Endothelial cell (in vitro differentiated cells): ENCODE data around the gene DNAI2. TPM values are rescaled to one million over a fixed set of nuclear protein-coding genes. Genes with fewer than 3 reads are reported as not detected.

Source experiments
- DNase-seq: peaks from one replicate; pipeline ENCODE4 v3.0.0; 2021; ENCODE audit warnings: low spot score
- H3K27ac Mint-ChIP-seq: one replicate; pipeline ENCODE4 v1.8.0; 2021; ENCODE audit warnings: mixed read lengths, inconsistent platforms; ENCODE audit not compliant: unreplicated experiment
- H3K27me3 Mint-ChIP-seq: one replicate; pipeline ENCODE4 v1.8.0; 2021; ENCODE audit warnings: mild to moderate bottlenecking, moderate library complexity, mixed read lengths, inconsistent platforms; ENCODE audit not compliant: unreplicated experiment
- H3K36me3 Mint-ChIP-seq: one replicate; pipeline ENCODE4 v1.8.0; 2021; ENCODE audit warnings: mild to moderate bottlenecking, low read depth, mixed read lengths, inconsistent platforms; ENCODE audit not compliant: unreplicated experiment
- H3K4me1 Mint-ChIP-seq: one replicate; pipeline ENCODE4 v1.8.0; 2021; ENCODE audit warnings: mild to moderate bottlenecking, mixed read lengths, inconsistent platforms; ENCODE audit not compliant: unreplicated experiment
- H3K4me3 Mint-ChIP-seq: one replicate; pipeline ENCODE4 v1.8.0; 2021; ENCODE audit warnings: mild to moderate bottlenecking, mixed read lengths, inconsistent platforms; ENCODE audit not compliant: unreplicated experiment
- H3K9me3 Mint-ChIP-seq: one replicate; pipeline ENCODE4 v1.8.0; 2021; ENCODE audit warnings: mixed read lengths, inconsistent platforms; ENCODE audit not compliant: unreplicated experiment
- total RNA-seq: library from RNA; stranded (reverse); fragmentation: NEBNext Ultra II Directional; extraction: Animal tissue kit (Norgen Biotek cat#: 25700); gene quantifications from one replicate; pipeline ENCODE4 v1.2.1, GENCODE V29; 2021; ENCODE audit not compliant: unreplicated experiment
- TF ChIP-seq, protein P1 (sequence below): fragments of 200-600 bp; sonication (generic); IDR thresholded peaks from one replicate; pipeline ENCODE4 v1.5.0; 2021; ENCODE audit warnings: antibody characterized with exemption; ENCODE audit not compliant: unreplicated experiment

DNAI2 gene
- total RNA-seq, 1 donor from 2014 or later = not detected

GRCh38 chr17:74228306-74228978 is 45.6 kb upstream of the DNAI2 start:
- Mint-ChIP-seq H3K36me3 (no peaks in the 10 kb centered on the region), H3K27ac (no peak overlapping the region), H3K4me1 (peaks cover 17% of the 10 kb centered on the region), H3K27me3 (peaks cover 5% of the 10 kb centered on the region), H3K9me3 (no peaks in the 10 kb centered on the region), H3K4me3 (no peak overlapping the region)
- DNase-seq = no peak
- TF ChIP-seq, protein P1, sequence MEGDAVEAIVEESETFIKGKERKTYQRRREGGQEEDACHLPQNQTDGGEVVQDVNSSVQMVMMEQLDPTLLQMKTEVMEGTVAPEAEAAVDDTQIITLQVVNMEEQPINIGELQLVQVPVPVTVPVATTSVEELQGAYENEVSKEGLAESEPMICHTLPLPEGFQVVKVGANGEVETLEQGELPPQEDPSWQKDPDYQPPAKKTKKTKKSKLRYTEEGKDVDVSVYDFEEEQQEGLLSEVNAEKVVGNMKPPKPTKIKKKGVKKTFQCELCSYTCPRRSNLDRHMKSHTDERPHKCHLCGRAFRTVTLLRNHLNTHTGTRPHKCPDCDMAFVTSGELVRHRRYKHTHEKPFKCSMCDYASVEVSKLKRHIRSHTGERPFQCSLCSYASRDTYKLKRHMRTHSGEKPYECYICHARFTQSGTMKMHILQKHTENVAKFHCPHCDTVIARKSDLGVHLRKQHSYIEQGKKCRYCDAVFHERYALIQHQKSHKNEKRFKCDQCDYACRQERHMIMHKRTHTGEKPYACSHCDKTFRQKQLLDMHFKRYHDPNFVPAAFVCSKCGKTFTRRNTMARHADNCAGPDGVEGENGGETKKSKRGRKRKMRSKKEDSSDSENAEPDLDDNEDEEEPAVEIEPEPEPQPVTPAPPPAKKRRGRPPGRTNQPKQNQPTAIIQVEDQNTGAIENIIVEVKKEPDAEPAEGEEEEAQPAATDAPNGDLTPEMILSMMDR = no peak

- peaks cover 13% of the 10 kb centered on the region for H3K4me1 Mint-ChIP-seq
- no peaks in the 10 kb centered on the region for H3K36me3 Mint-ChIP-seq
- H3K9me3 Mint-ChIP-seq = no peaks in the 10 kb centered on the region
- H3K27me3 Mint-ChIP-seq = peaks cover 4% of the 10 kb centered on the region
- H3K27ac Mint-ChIP-seq = no peak overlapping the region
- DNase-seq = no peak
- no peak overlapping the region for H3K4me3 Mint-ChIP-seq
- TF ChIP-seq, protein P1 = no peak
Measured at GRCh38 chr17:74230896-74231295, 43.1 kb upstream of the DNAI2 start.

DNA sequence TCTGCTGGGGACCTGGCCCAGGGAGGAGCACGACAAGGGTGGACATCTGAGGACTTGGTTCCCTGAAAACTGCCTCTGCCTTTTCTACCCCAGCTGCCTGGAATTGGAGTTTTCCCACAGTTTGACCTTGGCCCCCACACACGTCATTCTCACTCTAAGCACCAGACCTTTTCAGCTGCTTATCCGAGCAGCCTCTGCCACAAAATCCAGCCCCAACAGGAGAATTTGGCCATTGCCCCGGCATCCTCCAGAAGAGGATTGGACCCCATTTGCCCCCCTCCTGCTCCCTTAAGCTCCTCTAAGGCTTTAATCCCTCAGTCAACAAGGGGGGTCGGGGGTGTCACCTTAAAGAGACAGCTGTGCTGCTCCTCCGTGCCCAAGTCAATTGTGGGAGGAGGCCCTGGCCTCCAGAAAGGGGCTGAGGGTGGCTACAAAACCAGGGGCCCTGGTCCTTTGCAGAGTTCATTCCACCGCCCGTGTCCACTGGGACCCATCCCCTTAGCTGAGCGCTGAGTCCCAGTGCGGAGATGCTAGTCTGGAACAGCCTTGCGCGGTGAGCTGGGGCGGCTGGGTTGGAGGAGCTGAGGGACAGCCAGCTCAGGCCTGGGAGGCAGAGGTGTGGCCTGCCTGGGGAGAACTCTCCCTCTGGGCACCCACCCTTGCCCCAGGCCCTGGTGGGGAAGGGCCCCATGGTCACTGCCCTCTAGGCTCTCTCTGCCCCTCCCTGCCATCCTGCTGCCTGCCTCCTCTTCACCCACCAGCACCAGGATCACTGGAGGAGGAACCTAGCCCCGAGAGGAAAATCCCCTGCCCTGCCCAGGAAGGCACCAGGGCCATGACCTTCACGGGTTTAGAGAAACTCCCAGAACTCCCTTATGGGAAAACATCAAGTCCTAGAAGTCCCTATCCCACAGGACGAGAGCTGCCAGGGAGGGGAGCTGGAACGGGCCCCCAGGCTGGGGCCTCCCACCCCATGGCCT is 41.8 kb upstream of the DNAI2 start:
- H3K27me3 Mint-ChIP-seq = peaks cover 3% of the 10 kb centered on the region
- H3K36me3 Mint-ChIP-seq = no peaks in the 10 kb centered on the region
- H3K4me3 Mint-ChIP-seq = no peak overlapping the region
- no peak for DNase-seq
- H3K4me1 Mint-ChIP-seq = peaks cover 9% of the 10 kb centered on the region
- H3K27ac Mint-ChIP-seq = no peak overlapping the region
- H3K9me3 Mint-ChIP-seq = no peaks in the 10 kb centered on the region
- TF ChIP-seq, protein P1 = no peak

- peaks cover 3% of the 10 kb centered on the region for H3K27me3 Mint-ChIP-seq
Measured at GRCh38 chr17:74233937-74234336, 40.1 kb upstream of the DNAI2 start.

More at GRCh38 chr17:74233937-74234336, 40.1 kb upstream of the DNAI2 start:
- Mint-ChIP-seq H3K4me3 (no peak overlapping the region), H3K4me1 (peaks cover 6% of the 10 kb centered on the region), H3K9me3 (no peaks in the 10 kb centered on the region), H3K27ac (no peak overlapping the region), H3K36me3 (no peaks in the 10 kb centered on the region)
- no peak for DNase-seq
- TF ChIP-seq, protein P1 = no peak
